Ovary (tissue), 9 donors: Measurements from ENCODE around the gene HPSE2. TPM values are rescaled to one million over a fixed set of nuclear protein-coding genes. Genes with fewer than 3 reads are reported as not detected.

Source experiments
- DNase-seq, 5 donors: peaks; one replicate each; pipeline ENCODE4 v3.0.0-alpha.2; 2019 to 2020
- H3K27ac ChIP-seq, 2 donors: fragments of 200-600 bp; one replicate each; pipeline versions ENCODE4 v1.5.1 to v1.8.0; 2019 to 2022
- H3K27me3 ChIP-seq: fragments of 200-600 bp; one replicate; pipeline ENCODE4 v1.8.0; 2022
- H3K36me3 ChIP-seq: fragments of 200-600 bp; sonication (generic); one replicate; pipeline ENCODE4 v1.5.1; 2019
- H3K4me1 ChIP-seq: one replicate; pipeline ENCODE4 v1.8.1; 2013; ENCODE audit warnings: mild to moderate bottlenecking, moderate library complexity; ENCODE audit not compliant: insufficient read depth
- H3K4me3 ChIP-seq: fragments of 200-600 bp; sonication (generic); one replicate; pipeline ENCODE4 v1.5.1; 2017
- H3K9me3 ChIP-seq, 2 donors: fragments of 200-600 bp in 1 of 2; sonication (generic) in 1 of 2; one replicate each; pipeline versions ENCODE4 v1.5.1 to v1.8.1; 2013 to 2019; ENCODE audit warnings: mild to moderate bottlenecking in 1 of 2, moderate library complexity in 1 of 2
- EP300 ChIP-seq: sonication (generic); formaldehyde crosslinking; IDR thresholded peaks from one replicate; pipeline ENCODE4 v1.6.1; 2017; ENCODE audit warnings: antibody characterized with exemption
- POLR2A ChIP-seq: fragments of 450-650 bp; IDR thresholded peaks from one replicate; pipeline ENCODE4 v1.6.1; 2017; ENCODE audit warnings: antibody characterized with exemption, mild to moderate bottlenecking, moderate library complexity
- WGBS, 3 donors: extraction: QIAGEN DNeasy Blood & Tissue Kit in 1 of 3; methylation state at CpG; one replicate each; pipeline versions ENCODE4 v1.1.5 to v1.1.7; 2013 to 2017; 5-methylcytosine and 5-hydroxymethylcytosine counted together
- intact Hi-C, 4 donors: fragments of 100-400 bp; cut with DNase I; formaldehyde crosslinking; loops; one replicate each; pipeline versions ENCODE4 v1.11.0 to v1.15.1; 2022 to 2023
- polyA plus RNA-seq, 2 donors: library from polyadenylated mRNA; stranded (reverse); fragments of 200-250 nt in 1 of 2; fragments of 350-450 nt in 1 of 2; fragmentation: Illumina TruSeq in 1 of 2; extraction: RNeasy Lipid Tissue Mini Kit (QIAGEN cat#74804) in 1 of 2; gene quantifications; one replicate each; pipeline ENCODE4 v1.2.3, GENCODE V29; 2013 to 2014
- total RNA-seq, 7 donors: library from RNA; depleted of rRNA in 2 of 7; stranded (reverse); fragments of >200 nt in 2 of 7; fragmentation: NEBNext Ultra II Directional in 3 of 7; extraction: Animal tissue kit (Norgen Biotek cat#: 25700) in 3 of 7; gene quantifications; one replicate each; pipeline versions ENCODE4 v1.1.0 to v1.2.4, GENCODE V29; 2016 to 2023
- TF ChIP-seq, protein P1 (sequence below), 3 donors: fragments of 450-650 bp in 2 of 3; fragments of 200-600 bp in 1 of 3; IDR thresholded peaks; one replicate each; pipeline versions ENCODE4 v1.5.1 to v1.8.0; 2016 to 2022; ENCODE audit warnings: antibody characterized with exemption in 3 of 3, mild to moderate bottlenecking in 1 of 3
- donor health status: DM: no; HTN: no; CAD: no; lungs with moderate emphysema.
- donor health status: DM: no; HTN: no; CAD: no.
- donor health status: Bipolar disorder and iron deficiency.
- donor health status: DM: yes; HTN: yes; CAD: no.
- donor health status: DM: no; HTN: no; CAD: no.
- donor health status: DM: yes; HTN: yes; CAD: no.

Gene HPSE2
- total and polyA plus RNA-seq, 9 donors, result 0.07 to 1.2 (median 0.12) TPM; not detected in 4

DNA sequence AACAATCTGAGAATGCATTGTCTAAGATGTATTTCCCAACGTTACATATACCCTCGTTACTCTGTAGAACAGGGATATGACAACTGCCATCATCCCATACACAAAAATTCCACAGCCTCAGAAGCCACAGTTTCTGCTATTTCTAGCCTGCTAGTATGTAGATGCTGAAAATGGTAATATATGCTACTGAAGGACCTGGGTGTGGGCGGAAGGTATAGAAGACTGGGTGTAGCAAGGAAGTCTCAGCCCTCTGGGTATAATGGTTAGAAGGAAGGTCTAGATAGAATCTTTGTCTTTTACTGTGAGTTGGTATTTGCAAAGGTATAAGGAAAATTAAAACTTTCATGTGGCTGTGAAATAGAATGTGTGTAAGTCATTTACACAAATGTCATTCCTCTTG, 709.7 kb downstream of the HPSE2 start:
- WGBS, 3 donors, result 89 to 92% (median 89%) methylated on average over 3 of the region's 3 CpGs
- no peak overlapping the region for H3K4me3 ChIP-seq
- DNase-seq, result no peak
- no peak overlapping the region for H3K27ac ChIP-seq
- no peaks in the 10 kb centered on the region for H3K36me3 ChIP-seq
- no peak for TF ChIP-seq POLR2A
- TF ChIP-seq, protein P1, sequence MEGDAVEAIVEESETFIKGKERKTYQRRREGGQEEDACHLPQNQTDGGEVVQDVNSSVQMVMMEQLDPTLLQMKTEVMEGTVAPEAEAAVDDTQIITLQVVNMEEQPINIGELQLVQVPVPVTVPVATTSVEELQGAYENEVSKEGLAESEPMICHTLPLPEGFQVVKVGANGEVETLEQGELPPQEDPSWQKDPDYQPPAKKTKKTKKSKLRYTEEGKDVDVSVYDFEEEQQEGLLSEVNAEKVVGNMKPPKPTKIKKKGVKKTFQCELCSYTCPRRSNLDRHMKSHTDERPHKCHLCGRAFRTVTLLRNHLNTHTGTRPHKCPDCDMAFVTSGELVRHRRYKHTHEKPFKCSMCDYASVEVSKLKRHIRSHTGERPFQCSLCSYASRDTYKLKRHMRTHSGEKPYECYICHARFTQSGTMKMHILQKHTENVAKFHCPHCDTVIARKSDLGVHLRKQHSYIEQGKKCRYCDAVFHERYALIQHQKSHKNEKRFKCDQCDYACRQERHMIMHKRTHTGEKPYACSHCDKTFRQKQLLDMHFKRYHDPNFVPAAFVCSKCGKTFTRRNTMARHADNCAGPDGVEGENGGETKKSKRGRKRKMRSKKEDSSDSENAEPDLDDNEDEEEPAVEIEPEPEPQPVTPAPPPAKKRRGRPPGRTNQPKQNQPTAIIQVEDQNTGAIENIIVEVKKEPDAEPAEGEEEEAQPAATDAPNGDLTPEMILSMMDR (IDR thresholded peaks at IDR 0.05), result no peak
- TF ChIP-seq EP300, result no peak
- intact Hi-C loops, result no loop called here
- no peaks in the 10 kb centered on the region for H3K9me3 ChIP-seq
- H3K27me3 ChIP-seq, result no peaks in the 10 kb centered on the region
- no peaks in the 10 kb centered on the region for H3K4me1 ChIP-seq

DNA sequence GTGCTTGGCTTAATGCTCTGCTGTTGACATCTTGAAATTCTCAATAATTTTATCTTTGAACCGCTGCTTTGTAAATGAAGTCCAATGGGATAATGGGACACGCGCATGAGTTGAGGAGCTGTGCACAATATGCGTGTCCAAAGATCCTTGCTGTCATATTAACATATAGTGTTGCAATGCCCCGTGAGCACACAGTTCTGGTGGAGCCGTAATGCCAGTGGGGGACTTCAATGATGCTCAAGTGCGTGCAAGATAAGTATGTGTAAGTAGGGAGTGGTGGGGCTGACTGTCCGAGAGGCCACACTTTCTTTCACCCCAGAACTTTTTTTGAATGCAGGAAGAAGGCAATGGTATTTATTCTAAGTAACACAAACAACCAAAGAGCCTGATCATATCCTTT, 711.5 kb downstream of the HPSE2 start:
- no peak overlapping the region for H3K4me3 ChIP-seq

DNA sequence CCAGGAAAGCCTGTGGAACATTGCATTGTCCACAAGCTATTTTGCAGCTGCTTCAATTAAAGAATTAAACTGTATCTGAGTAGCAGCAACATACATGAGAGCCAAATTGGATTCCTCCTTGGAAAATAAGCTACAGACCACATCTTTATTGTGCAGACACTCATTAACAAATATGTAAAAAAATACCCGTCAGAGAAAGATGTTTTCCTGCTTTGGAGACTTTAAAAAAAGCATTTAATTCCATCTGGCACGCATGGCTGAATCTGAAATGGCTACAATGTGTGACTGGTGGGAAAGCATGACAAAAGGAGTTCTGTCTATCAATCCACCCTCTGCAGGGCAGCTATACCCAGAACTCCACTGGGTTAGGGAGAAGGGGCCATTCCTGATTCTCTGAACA, 715.8 kb downstream of the HPSE2 start:
- intact Hi-C loops, result no loop called here
- 21 to 34% (median 30%) methylated on average over 2 of the region's 2 CpGs for WGBS, 3 donors
- H3K4me3 ChIP-seq, result no peak overlapping the region
- no peaks in the 10 kb centered on the region for H3K4me1 ChIP-seq
- no peak overlapping the region for H3K27ac ChIP-seq
- H3K27me3 ChIP-seq, result no peaks in the 10 kb centered on the region
- no peaks in the 10 kb centered on the region for H3K9me3 ChIP-seq
- TF ChIP-seq, protein P1 (IDR thresholded peaks at IDR 0.05), result no peak
- TF ChIP-seq EP300, result no peak
- TF ChIP-seq POLR2A, result no peak
- H3K36me3 ChIP-seq, result no peaks in the 10 kb centered on the region
- no peak for DNase-seq

More for the DNA sequence above, 711.5 kb downstream of the HPSE2 start:
- Histone ChIP-seq H3K4me1 (no peaks in the 10 kb centered on the region), H3K27ac (no peak overlapping the region), H3K36me3 (no peaks in the 10 kb centered on the region), H3K9me3 (no peaks in the 10 kb centered on the region), H3K27me3 (no peaks in the 10 kb centered on the region)
- WGBS, 3 donors, result 86 to 93% (median 91%) methylated on average over 8 of the region's 8 CpGs
- no peak for DNase-seq
- TF ChIP-seq POLR2A (no peak), EP300 (no peak)
- TF ChIP-seq, protein P1 (IDR thresholded peaks at IDR 0.05), result no peak
- intact Hi-C loops, result no loop called here

DNA sequence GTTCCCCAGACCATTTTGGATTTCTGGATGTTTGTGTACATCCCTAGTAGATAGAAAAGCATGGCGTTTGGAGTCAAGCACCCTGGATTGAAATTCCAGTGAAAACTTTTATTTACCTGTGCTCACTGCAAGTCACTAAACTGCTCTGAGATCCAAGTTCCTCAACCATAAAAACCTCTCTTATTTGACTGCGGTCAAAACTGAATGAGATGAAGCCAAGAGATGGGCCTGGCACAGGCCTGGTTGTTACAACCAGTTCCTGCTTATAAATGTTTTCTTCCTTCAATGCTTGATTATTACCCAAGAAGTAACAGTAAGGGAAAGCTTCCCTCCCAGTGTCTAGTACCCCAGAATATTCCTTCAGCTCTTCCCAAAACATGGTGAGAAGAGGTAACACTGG, 718.0 kb downstream of the HPSE2 start:
- Histone ChIP-seq H3K9me3 (no peaks in the 10 kb centered on the region), H3K4me3 (no peak overlapping the region), H3K27me3 (no peaks in the 10 kb centered on the region), H3K36me3 (no peaks in the 10 kb centered on the region), H3K4me1 (no peaks in the 10 kb centered on the region), H3K27ac (no peak overlapping the region)
- DNase-seq, result no peak
- intact Hi-C loops, result no loop called here
- TF ChIP-seq EP300 (no peak), POLR2A (no peak)
- TF ChIP-seq, protein P1 (IDR thresholded peaks at IDR 0.05), result no peak
- WGBS, 3 donors, result 49 to 76% (median 50%) methylated on average over 2 of the region's 2 CpGs
